Muscle of back (tissue), 11 donors: ENCODE measurements around the gene NUF2. TPM values are rescaled to one million over a fixed set of nuclear protein-coding genes. Genes with fewer than 3 reads are reported as not detected.

Source experiments
- DNase-seq, 3 donors: peaks; one replicate each; pipeline versions ENCODE4 v3.0.0 to v3.0.0-alpha.2; 2013
- polyA plus RNA-seq, 10 donors: library from polyadenylated mRNA; unstranded; fragments of 120-200 nt; gene quantifications; one replicate each; pipeline ENCODE4 v1.2.1, GENCODE V29; 2013; ENCODE audit not compliant: insufficient read length in 10 of 10

The NUF2 gene
- polyA plus RNA-seq, 10 donors, result 8.6 to 17.0 (median 13.3) TPM

GRCh38 chr1:163399001-163399400 is 77.2 kb downstream of the NUF2 start:
- no peak for DNase-seq

DNA sequence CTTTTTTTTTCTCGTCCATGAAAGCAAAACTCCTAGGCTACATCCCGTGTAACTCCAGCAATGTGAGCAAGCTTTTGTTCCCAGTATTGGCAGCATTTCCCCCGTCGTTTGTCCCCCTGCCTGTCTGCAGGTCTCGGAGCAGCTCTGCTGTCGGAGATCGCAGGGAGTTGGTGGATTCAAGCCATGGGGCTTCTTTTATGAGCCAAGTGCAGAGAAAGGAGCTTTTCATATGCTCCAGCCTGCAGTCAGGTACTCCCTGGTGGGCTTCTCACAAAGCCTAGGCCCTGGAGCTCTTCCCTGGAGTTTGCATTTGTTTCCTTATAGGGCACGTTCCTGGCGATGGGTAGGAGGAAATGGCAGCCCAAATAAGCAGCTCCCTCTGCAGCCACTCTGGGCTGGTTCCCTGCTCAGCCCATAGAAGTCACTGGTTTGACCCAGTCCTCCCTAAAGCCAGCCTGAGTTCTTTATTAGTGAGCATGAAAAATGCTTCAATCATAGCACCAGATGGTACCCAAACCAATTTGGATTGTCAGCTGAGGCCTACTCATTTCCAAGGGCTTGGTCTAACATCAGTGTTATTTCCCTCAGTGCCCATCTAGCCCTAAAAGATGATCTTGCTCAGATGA is 78.3 kb downstream of the NUF2 start:
- DNase-seq, result no peak

- DNase-seq, result no peak
Observed at GRCh38 chr1:163401211-163401610, 79.5 kb downstream of the NUF2 start.

Other genes with a start within 250 kb of the NUF2 start
- 10 to 100 TPM; 25.0 to 79.4 (median 40.3) TPM for gene RGS5, start 119.0 kb upstream of the NUF2 start, polyA plus RNA-seq